ENCODE results near the gene SNX32.
A peak's percentile ranks its signal among the peaks of the same experiment; 100 is the strongest.

Gene SNX32

GRCh38 chr11:65857853-65858680 lies 24.3 kb downstream of the SNX32 start, which contains the start of gene CFL1 (continued):
- TF ChIP-seq ZNF639 (tag by site-specific recombination; IDR thresholded peaks at IDR 0.05) (no peak), ZNF473 (tag by site-specific recombination; IDR thresholded peaks at IDR 0.05) (no peak), KLF17 (tag by site-specific recombination; IDR thresholded peaks at IDR 0.05) (peak; percentile 57; the same call in 1 of the 2 replicates), ZNF747 (tag by site-specific recombination; IDR thresholded peaks at IDR 0.05) (no peak), ZEB2 (tag by site-specific recombination; IDR thresholded peaks at IDR 0.05) (peak; percentile 68), ZBTB17 (tag by site-specific recombination; IDR thresholded peaks at IDR 0.05) (peak; percentile 83), SP3 (tag by site-specific recombination; IDR thresholded peaks at IDR 0.05) (peak; percentile 89), ZNF558 (tag by site-specific recombination; IDR thresholded peaks at IDR 0.05) (no peak), ZNF221 (tag by site-specific recombination; IDR thresholded peaks at IDR 0.05; ENCODE audit: borderline replicate concordance) (no peak), ZNF544 (tag by site-specific recombination; IDR thresholded peaks at IDR 0.05) (no peak), ZNF391 (tag by site-specific recombination; IDR thresholded peaks at IDR 0.05; ENCODE audit: borderline replicate concordance, low read depth) (no peak), ZNF280C (tag by site-specific recombination; IDR thresholded peaks at IDR 0.05) (no peak), HOXC10 (CRISPR knock-in tag; IDR thresholded peaks at IDR 0.05) (no peak), ZNF843 (tag by site-specific recombination; IDR thresholded peaks at IDR 0.05) (peak; percentile 56; the same call in 1 of the 2 replicates), ZNF266 (tag by site-specific recombination; IDR thresholded peaks at IDR 0.05; ENCODE audit: low read depth) (no peak), ZBTB48 (tag by site-specific recombination; IDR thresholded peaks at IDR 0.05) (peak; percentile 29; the same call in 1 of the 2 replicates), ZNF184 (tag by site-specific recombination; IDR thresholded peaks at IDR 0.05) (no peak), ZNF677 (tag by site-specific recombination; IDR thresholded peaks at IDR 0.05) (0 out of 2 replicates have a peak, but pooled peaks have one; percentile 8)

GRCh38 chr11:65858681-65859087 lies 24.9 kb downstream of the SNX32 start:
- POLR2A ChIA-PET, result interaction anchor here (0.6 to 6.5 kb wide), 36 partner anchors 9 to 478 kb away, joined by 3 to 121 read pairs (median 4); partner anchors contain the start of genes BANF1, CCDC85B, EIF1AD and FIBP
- H3K4me1 ChIP-seq (ENCODE audit: control insufficient read depth, insufficient read depth, low read length), result peaks cover 4% of the 10 kb centered on the region; the same call in 1 of the 2 replicates
- peak overlapping the region; percentile 40 for H3K4me3 ChIP-seq (ENCODE audit: low read depth, low read length)
- H3K36me3 ChIP-seq (ENCODE audit: control insufficient read depth in 2 of 2, insufficient read depth in 1 of 2, low read length in 2 of 2), result peaks cover 0 to 54% of the 10 kb centered on the region in 2 experiments; a peak in 1 of 3 replicates
- CTCF ChIA-PET, result interaction anchor here (0.6 to 6.3 kb wide), 11 partner anchors 12 to 253 kb away, joined by 3 to 118 read pairs (median 5); partner anchors contain the start of genes CCDC85B and FIBP
- TF ChIP-seq ZNF596 (tag by site-specific recombination; IDR thresholded peaks at IDR 0.05), result no peak
- 0 out of 2 replicates have a peak, but pooled peaks have one; percentile 10 for TF ChIP-seq ZNF335 (tag by site-specific recombination; conservative IDR thresholded peaks at IDR 0.05)
- H3K9me3 ChIP-seq (ENCODE audit: control insufficient read depth, insufficient read depth, low read depth, low read length), result no peaks in the 10 kb centered on the region
- H3K27ac ChIP-seq (ENCODE audit: extremely low read depth, low read depth, low read length), result peak overlapping the region; percentile 92

Measured in HEK293 (cell line).